Suprapubic skin (tissue), 4 donors: Measurements from ENCODE around the gene PRB2.
"Not testable (repeated sequence)": the region's sequence is repeated elsewhere in the genome, so short reads cannot be mapped to it uniquely, and the experiment has no call there.

Experiments used
- CTCF ChIP-seq, 2 donors: fragments of 200-600 bp in 1 of 2; fragments of 450-650 bp in 1 of 2; sonication (generic) in 1 of 2; IDR thresholded peaks; one replicate each; pipeline ENCODE4 v1.5.1; 2016 to 2019; ENCODE audit warnings: antibody characterized with exemption in 2 of 2, mild to moderate bottlenecking in 1 of 2, moderate library complexity in 1 of 2
- EP300 ChIP-seq: sonication (generic); formaldehyde crosslinking; IDR thresholded peaks from one replicate; pipeline ENCODE4 v1.6.1; 2017; ENCODE audit warnings: antibody characterized with exemption
- POLR2A ChIP-seq, 2 donors: fragments of 450-650 bp; IDR thresholded peaks; one replicate each; pipeline ENCODE4 v1.6.1; 2017; ENCODE audit warnings: antibody characterized with exemption in 2 of 2, mild to moderate bottlenecking in 2 of 2, moderate library complexity in 2 of 2
- POLR2AphosphoS5 ChIP-seq, 3 donors: sonication (generic); formaldehyde crosslinking; IDR thresholded peaks; one replicate each; pipeline ENCODE4 v1.6.1; 2017; ENCODE audit warnings: antibody characterized with exemption in 3 of 3

- TF ChIP-seq EP300; CTCF (IDR thresholded peaks at IDR 0.05); POLR2A (IDR thresholded peaks at IDR 0.05); POLR2AphosphoS5 (IDR thresholded peaks at IDR 0.05): not testable (repeated sequence)
Observed at GRCh38 chr12:11360205-11360883, 35.0 kb downstream of the PRB2 start.
